Mucosa of stomach (tissue), 1 donor: ENCODE data around the gene DRD3.

Source experiments
- H3K27me3 ChIP-seq: one replicate; pipeline ENCODE4 v1.7.0; 2013; ENCODE audit warnings: mild to moderate bottlenecking, low read length; ENCODE audit not compliant: control insufficient read depth, insufficient read depth
- H3K36me3 ChIP-seq: one replicate; pipeline ENCODE4 v1.7.0; 2013; ENCODE audit warnings: low read length; ENCODE audit not compliant: control insufficient read depth, insufficient read depth
- H3K4me1 ChIP-seq: one replicate; pipeline ENCODE4 v1.7.0; 2013; ENCODE audit warnings: mild to moderate bottlenecking, low read length; ENCODE audit not compliant: control insufficient read depth, insufficient read depth
- H3K4me3 ChIP-seq: one replicate; pipeline ENCODE4 v1.7.0; 2013; ENCODE audit warnings: low read length
- H3K9ac ChIP-seq: one replicate; pipeline ENCODE4 v1.7.0; 2013; ENCODE audit warnings: mild to moderate bottlenecking, low read length, moderate library complexity
- H3K9me3 ChIP-seq: one replicate; pipeline ENCODE4 v1.7.0; 2013; ENCODE audit warnings: mild to moderate bottlenecking, low read length, moderate library complexity; ENCODE audit not compliant: control insufficient read depth
- donor health status: Pancreatic carcinoma.

Gene DRD3

DNA sequence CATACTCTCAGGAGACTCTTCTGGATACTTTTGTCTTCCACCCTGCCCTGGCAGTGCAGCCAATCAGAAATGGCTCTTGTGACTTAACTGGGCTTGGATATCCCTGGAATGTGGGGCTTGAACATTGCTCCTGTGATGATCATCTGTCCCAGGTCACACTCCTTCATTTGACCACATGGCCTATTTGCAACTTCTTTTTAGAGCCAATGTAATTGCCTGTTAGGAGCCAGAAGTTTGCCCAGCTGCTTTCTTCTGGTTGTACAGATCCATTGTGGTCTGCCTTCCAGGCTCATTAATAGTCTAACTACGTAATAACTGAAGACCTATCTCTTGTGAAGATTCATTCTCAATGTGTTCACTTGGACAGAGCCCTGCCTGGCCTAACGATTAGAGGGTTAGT is 92.5 kb downstream of the DRD3 start:
- Histone ChIP-seq H3K27me3 (no peaks in the 10 kb centered on the region), H3K36me3 (no peaks in the 10 kb centered on the region)

DNA sequence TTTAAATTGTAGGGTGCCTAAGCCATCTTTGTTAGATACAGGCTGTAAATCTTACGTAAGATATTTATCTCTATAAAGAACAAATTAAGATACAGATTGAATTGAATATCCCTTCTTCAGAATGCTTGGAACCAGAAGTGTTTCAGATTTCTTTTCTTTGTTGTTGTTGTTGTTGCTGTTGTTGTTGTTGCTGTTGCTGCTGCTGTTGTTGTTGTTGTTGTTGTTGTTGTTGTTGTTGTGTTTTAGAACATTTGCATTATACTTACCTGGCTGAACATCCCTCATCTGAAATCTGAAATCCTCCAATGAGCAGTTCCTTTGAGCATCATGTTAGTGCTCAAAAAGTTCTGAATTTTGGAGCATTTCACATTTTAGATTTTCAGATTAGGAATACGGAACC is 95.7 kb downstream of the DRD3 start:
- Histone ChIP-seq H3K27me3 (no peaks in the 10 kb centered on the region), H3K9me3 (no peaks in the 10 kb centered on the region), H3K4me3 (no peak overlapping the region), H3K36me3 (no peaks in the 10 kb centered on the region), H3K4me1 (no peaks in the 10 kb centered on the region), H3K9ac (no peak overlapping the region)

More for the DNA sequence above, 92.5 kb downstream of the DRD3 start:
- H3K4me1 ChIP-seq = no peaks in the 10 kb centered on the region
- H3K4me3 ChIP-seq = no peak overlapping the region
- H3K9ac ChIP-seq = no peak overlapping the region
- H3K9me3 ChIP-seq = no peaks in the 10 kb centered on the region

DNA sequence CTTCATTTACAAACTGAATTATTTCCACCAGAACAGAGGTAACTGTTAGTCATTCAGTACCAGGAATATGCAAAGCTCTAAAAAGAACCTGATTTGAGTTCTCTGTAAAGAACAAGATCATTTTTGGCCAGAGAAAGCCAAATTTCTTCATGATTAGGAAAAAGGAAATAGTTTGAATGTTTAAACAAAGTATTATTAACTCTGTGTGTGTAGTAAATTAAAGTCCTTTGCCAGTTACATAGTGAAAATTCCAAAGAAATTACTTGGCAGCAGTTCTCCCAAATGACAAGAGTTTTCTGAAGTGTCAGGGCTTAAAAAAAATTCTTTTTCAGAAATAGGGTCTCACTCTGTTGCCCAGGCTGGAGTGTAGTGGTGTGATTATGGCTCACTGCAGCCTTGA is 97.8 kb downstream of the DRD3 start:
- Histone ChIP-seq H3K9me3 (no peaks in the 10 kb centered on the region), H3K27me3 (no peaks in the 10 kb centered on the region), H3K4me3 (no peak overlapping the region), H3K4me1 (no peaks in the 10 kb centered on the region), H3K36me3 (no peaks in the 10 kb centered on the region), H3K9ac (no peak overlapping the region)

DNA sequence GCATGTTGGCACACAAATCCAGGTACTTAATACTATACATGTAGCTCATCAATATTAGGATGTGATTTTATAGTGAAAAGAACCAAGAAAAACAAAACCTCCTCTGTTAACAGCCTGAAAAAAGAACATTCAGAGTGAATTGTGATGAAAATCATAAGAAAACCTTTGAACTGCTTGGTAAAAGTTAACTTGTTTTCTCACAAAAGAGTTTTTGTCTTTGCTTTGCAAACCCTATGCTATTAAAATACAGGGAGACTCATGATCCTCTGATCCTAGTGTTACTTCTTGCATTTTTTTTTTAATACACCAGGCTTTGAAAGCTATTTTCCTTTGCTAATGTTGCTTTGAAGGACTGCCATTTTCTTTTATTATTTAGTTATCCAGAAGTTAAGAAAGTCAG is 98.7 kb downstream of the DRD3 start:
- no peak overlapping the region for H3K4me3 ChIP-seq
- no peak overlapping the region for H3K9ac ChIP-seq
- no peaks in the 10 kb centered on the region for H3K4me1 ChIP-seq
- no peaks in the 10 kb centered on the region for H3K36me3 ChIP-seq
- no peaks in the 10 kb centered on the region for H3K9me3 ChIP-seq
- H3K27me3 ChIP-seq = no peaks in the 10 kb centered on the region

DNA sequence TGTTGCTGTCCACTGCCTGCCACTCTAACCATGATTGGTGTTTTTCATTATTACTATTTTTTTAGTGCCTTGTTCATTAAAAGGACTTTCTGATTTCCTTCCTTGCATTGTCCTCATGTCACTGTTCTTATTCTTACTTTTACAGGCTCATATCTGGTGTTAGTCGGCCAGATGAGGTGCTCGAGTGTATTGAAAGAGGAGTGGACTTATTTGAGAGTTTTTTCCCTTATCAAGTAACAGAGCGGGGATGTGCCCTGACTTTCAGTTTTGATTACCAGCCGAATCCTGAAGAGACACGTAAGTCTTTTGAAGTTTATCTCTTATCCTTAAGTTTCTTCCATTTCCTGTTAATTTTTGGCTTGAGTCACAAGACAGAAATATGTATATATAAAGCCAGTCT is 99.1 kb downstream of the DRD3 start:
- Histone ChIP-seq H3K27me3 (no peaks in the 10 kb centered on the region), H3K4me3 (no peak overlapping the region), H3K9ac (no peak overlapping the region), H3K36me3 (no peaks in the 10 kb centered on the region), H3K4me1 (no peaks in the 10 kb centered on the region), H3K9me3 (no peaks in the 10 kb centered on the region)

DNA sequence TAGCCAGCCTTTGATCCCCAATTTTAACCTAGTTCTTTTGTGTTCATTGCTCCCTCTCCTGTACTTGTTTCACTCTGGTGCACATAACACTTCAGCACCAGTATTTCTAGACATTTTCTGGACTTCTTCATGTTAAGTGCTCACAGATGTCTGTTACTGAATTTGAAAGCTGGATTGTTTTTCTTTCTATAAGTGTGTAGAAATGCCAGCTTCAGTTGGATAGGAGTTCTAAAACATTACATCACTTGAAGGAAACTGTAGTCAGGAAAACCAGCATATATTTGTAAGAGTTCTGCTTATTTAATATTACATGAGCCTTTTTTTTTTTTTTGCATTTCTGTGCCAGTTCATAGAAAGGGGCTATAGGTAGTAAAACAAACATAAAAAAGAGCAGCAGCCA is 100.7 kb downstream of the DRD3 start:
- Histone ChIP-seq H3K9ac (no peak overlapping the region), H3K4me3 (no peak overlapping the region), H3K36me3 (no peaks in the 10 kb centered on the region), H3K4me1 (no peaks in the 10 kb centered on the region), H3K27me3 (no peaks in the 10 kb centered on the region), H3K9me3 (no peaks in the 10 kb centered on the region)
